Small intestine (tissue), 7 donors: ENCODE measurements around the gene EGFR. TPM values are rescaled to one million over a fixed set of nuclear protein-coding genes. Genes with fewer than 3 reads are reported as not detected.

Experiments used
- DNase-seq, 2 donors: peaks; one replicate each; pipeline versions ENCODE4 v3.0.0 to v3.0.0-alpha.2; 2013
- FAIRE-seq: peaks from 2 replicates; lab custom pipeline; 2012; peaks lifted over from hg19 to GRCh38; lab: Jason Lieb, UNC
- H3K27ac ChIP-seq, 3 donors: one replicate each; pipeline ENCODE4 v1.5.1; 2013; ENCODE audit warnings: low read length in 2 of 3, mild to moderate bottlenecking in 2 of 3, control low read depth in 1 of 3, inconsistent platforms in 1 of 3, low read depth in 1 of 3, moderate library complexity in 1 of 3
- H3K27me3 ChIP-seq, 3 donors: one replicate each; pipeline ENCODE4 v1.6.1; 2013; ENCODE audit warnings: low read length in 3 of 3, inconsistent platforms in 1 of 3; ENCODE audit not compliant: control insufficient read depth in 3 of 3, insufficient read depth in 3 of 3
- H3K36me3 ChIP-seq, 3 donors: one replicate each; pipeline ENCODE4 v1.6.1; 2013; ENCODE audit warnings: low read length in 3 of 3, inconsistent platforms in 1 of 3, low read depth in 1 of 3, mild to moderate bottlenecking in 1 of 3, moderate library complexity in 1 of 3; ENCODE audit not compliant: control insufficient read depth in 3 of 3, insufficient read depth in 2 of 3
- H3K4me1 ChIP-seq, 3 donors: one replicate each; pipeline ENCODE4 v1.6.1; 2013; ENCODE audit warnings: low read length in 2 of 3, inconsistent platforms in 1 of 3, low read depth in 1 of 3, mild to moderate bottlenecking in 1 of 3, moderate library complexity in 1 of 3; ENCODE audit not compliant: control insufficient read depth in 3 of 3, insufficient read depth in 2 of 3
- H3K4me3 ChIP-seq, 3 donors: one replicate each; pipeline ENCODE4 v1.5.1; 2013; ENCODE audit warnings: low read length in 3 of 3, control low read depth in 1 of 3, inconsistent platforms in 1 of 3, low read depth in 1 of 3, mild to moderate bottlenecking in 1 of 3, moderate library complexity in 1 of 3
- H3K9me3 ChIP-seq, 2 donors: one replicate each; pipeline ENCODE4 v1.6.1; 2013; ENCODE audit warnings: low read depth in 1 of 2, low read length in 1 of 2; ENCODE audit not compliant: control insufficient read depth in 2 of 2, insufficient read depth in 1 of 2
- WGBS, 3 donors: extraction: QIAGEN DNeasy Blood & Tissue Kit; methylation state at CpG; one replicate each; pipeline ENCODE4 v1.1.7; 2013; 5-methylcytosine and 5-hydroxymethylcytosine counted together
- polyA plus RNA-seq, 4 donors: library from polyadenylated mRNA; stranded (reverse) in 3 of 4; unstranded in 1 of 4; fragments of 200-250 nt in 3 of 4; fragments of 120-200 nt in 1 of 4; gene quantifications; one replicate each; pipeline versions ENCODE4 v1.2.1 to v1.2.3, GENCODE V29; 2013
- donor health status: healthy with polysubstance abuse.
- donor health status: control.
- donor health status: control.
- donor health status: Bipolar disorder and iron deficiency.
- donor health status: healthy.

The EGFR gene
- polyA plus RNA-seq, 4 donors = 2.2 to 30.5 (median 6.0) TPM

DNA sequence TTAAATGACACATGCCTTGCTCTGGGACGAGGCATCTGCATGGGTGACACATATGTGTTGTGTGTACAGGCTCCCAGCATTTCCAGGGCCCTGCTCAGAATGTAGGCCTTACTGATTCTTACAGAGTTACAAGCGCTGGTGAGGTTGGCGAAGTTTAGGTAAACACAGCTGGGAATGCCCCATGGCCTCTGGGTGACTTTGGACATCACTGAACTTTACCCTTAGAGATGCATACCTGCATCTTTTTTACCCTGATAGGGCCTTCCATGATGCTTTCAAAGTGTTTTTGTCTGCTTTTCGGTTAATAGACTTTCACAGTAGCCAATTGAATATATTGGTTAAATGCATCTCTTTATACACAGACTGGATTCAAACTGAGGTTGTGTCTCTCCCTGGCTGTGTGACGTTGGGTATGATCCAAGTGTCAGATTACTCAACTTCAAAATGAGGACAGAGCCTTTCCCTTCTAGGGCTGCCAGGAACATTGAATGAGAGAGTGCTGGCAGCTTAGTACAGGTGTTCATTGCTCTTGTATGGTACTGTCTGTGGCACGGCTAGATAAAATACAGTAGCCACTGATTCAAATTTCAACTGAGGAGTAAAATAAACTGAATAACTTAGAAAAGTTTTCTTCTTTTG, 29.5 kb downstream of the EGFR start:
- peaks cover 10 to 38% (median 12%) of the 10 kb centered on the region in 3 donors for H3K4me1 ChIP-seq

DNA sequence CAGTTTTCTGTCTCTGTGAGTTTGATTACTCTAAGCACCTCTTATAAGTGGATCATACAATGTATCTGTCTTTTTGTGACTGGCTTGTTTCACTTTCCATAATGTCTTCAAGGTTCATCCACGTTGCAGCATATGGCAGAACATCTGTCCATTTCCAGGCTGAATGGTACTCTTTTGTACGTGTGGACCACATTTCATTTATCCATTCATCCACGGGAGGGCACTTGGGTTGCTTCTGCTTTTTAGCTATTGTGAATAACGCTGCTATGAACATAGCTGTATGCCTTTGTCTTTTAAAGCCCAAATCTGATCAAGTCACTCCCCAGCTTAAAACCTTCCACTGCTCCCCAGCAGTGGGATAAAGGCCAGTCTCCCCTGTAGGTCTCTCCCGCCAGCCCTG, 31.5 kb downstream of the EGFR start:
- Histone ChIP-seq H3K9me3 (no peaks in the 10 kb centered on the region), H3K27me3 (no peaks in the 10 kb centered on the region), H3K27ac (no peak overlapping the region), H3K4me3 (no peak overlapping the region), H3K36me3 (peaks cover 0 to 19% (median 0%) of the 10 kb centered on the region in 3 donors), H3K4me1 (peaks cover 7 to 28% (median 9%) of the 10 kb centered on the region in 3 donors)
- no peak for FAIRE-seq
- 66 to 79% (median 78%) methylated on average over 5 of the region's 5 CpGs for WGBS, 3 donors
- DNase-seq = no peak

More for the DNA sequence above, 29.5 kb downstream of the EGFR start:
- Histone ChIP-seq H3K27ac (no peak overlapping the region), H3K27me3 (no peaks in the 10 kb centered on the region), H3K36me3 (peaks cover 0 to 8% (median 0%) of the 10 kb centered on the region in 3 donors), H3K4me3 (no peak overlapping the region), H3K9me3 (no peaks in the 10 kb centered on the region)
- 34 to 58% (median 42%) methylated on average over 6 of the region's 6 CpGs for WGBS, 3 donors
- DNase-seq = peak; percentile 46 to 49
- no peak for FAIRE-seq

DNA sequence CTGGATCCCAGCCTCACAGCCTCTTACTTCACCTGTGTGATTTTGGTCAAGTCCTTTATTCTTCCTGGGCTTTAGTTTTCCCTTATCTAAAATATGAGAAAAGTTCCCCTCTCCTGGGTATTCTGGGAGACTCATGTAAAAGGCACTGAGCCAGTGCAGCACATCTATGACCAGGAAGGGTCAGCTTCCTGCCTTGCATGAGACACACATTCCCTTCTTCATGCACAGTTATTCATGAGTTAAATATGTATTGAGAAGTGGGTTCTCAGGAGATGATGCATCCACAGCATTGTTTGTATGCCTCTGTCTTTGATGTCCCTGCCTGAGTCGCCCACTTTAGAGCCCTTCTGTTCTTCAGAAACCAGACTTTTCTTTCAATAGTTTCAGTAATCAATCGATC, 33.3 kb downstream of the EGFR start:
- DNase-seq (no peak), FAIRE-seq (no peak)
- Histone ChIP-seq H3K4me3 (no peak overlapping the region), H3K36me3 (peaks cover 0 to 22% (median 0%) of the 10 kb centered on the region in 3 donors), H3K27ac (no peak overlapping the region), H3K4me1 (peaks cover 4 to 13% (median 5%) of the 10 kb centered on the region in 3 donors), H3K9me3 (no peaks in the 10 kb centered on the region), H3K27me3 (no peaks in the 10 kb centered on the region)
- 87 to 90% (median 89%) methylated on average over 2 of the region's 2 CpGs for WGBS, 3 donors

DNA sequence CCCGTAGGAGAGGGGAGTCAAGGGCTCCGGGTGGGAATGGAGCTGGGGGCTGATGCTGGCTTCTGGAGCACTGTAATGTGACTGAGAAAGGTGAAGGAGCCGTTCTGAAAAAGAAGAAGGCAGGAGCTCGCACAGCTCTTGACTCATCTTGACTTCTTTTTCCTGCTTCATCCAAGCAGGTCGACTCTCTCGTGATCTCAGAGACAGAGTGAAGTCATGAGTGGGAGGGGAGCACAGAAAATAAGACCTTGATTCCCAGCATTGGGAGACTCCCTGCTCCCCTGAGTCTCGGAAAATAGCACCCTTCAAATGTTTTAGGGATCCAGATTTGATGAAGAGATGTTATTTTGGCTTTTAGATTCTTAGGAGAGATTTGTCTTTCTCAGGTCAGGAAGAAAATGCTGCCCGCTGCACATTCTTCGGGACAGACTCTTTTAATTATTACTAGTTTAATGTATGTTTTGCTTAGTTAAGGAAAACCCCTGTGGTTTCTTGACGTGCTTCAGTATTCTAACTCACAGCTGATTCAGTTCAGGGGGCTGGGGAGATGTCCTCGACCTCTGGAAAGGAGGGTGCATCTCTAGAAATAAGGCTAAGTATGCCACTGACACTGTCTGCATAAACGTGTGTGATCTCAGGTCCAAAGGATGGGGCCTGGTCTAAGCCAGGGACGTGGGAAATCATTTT, 34.1 kb downstream of the EGFR start:
- H3K9me3 ChIP-seq = no peaks in the 10 kb centered on the region
- H3K36me3 ChIP-seq = peaks cover 0 to 22% (median 0%) of the 10 kb centered on the region in 3 donors
- WGBS, 3 donors = 77 to 84% (median 81%) methylated on average over 13 of the region's 13 CpGs
- H3K4me3 ChIP-seq = no peak overlapping the region
- no peak for FAIRE-seq
- peaks cover 2 to 7% (median 5%) of the 10 kb centered on the region in 3 donors for H3K4me1 ChIP-seq
- H3K27me3 ChIP-seq = no peaks in the 10 kb centered on the region
- H3K27ac ChIP-seq = no peak overlapping the region
- DNase-seq = no peak

DNA sequence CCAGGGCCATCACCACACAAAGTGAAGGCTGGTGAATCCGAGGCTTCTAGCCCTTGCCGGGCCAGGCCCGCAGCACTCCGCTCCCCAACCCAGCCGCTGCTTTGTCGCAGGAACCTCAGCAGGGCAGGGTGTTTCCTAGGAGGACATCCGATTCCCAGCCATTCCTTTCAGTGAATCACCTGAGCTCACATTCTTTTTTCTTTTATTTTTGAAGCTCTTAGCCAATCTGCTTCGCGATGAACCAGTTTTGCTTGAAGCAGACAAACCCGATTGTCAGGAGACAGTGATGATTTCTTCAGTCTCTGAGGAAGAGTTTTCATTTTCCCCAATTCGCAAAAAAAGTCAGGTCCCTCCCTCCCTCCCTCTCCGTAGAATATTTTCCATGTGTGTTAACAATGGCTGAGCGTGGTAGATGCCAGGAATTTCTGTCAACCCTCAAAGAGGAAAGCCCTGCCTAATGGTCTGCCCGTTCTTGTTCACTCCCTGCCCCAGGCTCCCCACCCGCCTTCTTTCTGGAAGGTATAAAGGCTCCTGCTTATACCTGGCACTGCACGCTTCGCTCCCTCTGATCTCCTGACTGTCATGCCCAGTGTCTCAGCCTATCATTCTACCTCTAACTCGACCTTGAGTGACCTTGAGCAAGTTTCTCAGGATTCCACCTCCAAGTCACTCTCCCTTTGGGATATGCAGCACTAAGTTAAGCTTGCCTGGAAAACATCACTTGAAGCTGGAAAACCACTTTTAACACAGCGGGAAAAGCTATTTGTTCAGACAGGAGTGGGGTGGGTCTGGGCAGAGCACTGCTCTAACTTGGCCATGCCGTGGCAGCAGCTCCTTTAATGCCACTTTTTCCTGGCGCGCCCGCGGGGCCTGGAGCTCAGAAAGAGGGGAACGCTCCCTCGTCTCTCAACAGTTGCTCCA, 35.1 kb downstream of the EGFR start:
- FAIRE-seq (no peak), DNase-seq (no peak)
- H3K4me3 ChIP-seq = no peak overlapping the region
- H3K27ac ChIP-seq = no peak overlapping the region
- peaks cover 0 to 3% of the 10 kb centered on the region in 2 donors for H3K9me3 ChIP-seq
- H3K36me3 ChIP-seq = peaks cover 0 to 22% (median 0%) of the 10 kb centered on the region in 3 donors
- H3K4me1 ChIP-seq = no peaks in the 10 kb centered on the region
- H3K27me3 ChIP-seq = no peaks in the 10 kb centered on the region
- WGBS, 3 donors = 87 to 92% (median 90%) methylated on average over 26 of the region's 26 CpGs

DNA sequence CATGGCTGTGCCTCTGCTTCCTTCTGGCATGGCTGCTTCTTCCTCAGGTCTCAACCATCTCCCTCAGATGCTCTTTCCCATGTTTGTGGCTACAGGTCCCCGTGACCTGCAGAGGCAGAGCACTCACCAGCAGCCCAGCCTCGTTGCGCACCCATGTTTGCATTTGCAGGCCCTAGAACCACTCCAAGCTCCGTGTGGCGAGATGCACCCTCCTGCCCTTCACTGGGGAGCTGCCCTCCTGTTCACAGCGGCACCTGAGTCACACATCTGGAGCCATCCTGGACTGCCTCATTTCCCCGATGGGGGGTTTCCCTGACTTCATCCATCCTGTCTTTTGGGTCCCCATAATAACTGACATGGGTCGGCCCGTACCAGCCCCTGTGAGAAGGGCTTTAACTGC, 35.9 kb downstream of the EGFR start:
- Histone ChIP-seq H3K9me3 (peaks cover 0 to 3% of the 10 kb centered on the region in 2 donors), H3K36me3 (peaks cover 0 to 23% (median 0%) of the 10 kb centered on the region in 3 donors), H3K27me3 (no peaks in the 10 kb centered on the region), H3K4me1 (no peaks in the 10 kb centered on the region), H3K27ac (no peak overlapping the region), H3K4me3 (no peak overlapping the region)
- no peak for FAIRE-seq
- 88 to 94% (median 89%) methylated on average over 9 of the region's 9 CpGs for WGBS, 3 donors
- no peak for DNase-seq

DNA sequence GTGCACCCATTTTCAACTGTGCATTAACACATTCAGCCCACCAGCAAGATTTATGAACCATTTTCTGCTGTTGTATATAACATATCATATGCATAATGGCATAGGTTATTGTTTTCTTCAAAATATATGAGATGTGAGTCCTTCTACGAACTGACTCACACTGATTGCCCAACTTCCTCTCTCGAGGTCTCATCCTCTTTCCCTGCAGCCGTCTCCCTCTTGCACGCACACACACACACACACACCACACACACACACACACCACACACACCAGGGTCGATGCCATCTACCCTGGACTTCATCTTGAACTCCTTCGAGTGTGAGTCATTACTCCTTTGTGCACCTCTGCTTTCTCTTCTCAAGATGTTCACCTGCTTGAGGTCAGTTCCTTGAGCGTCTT, 36.7 kb downstream of the EGFR start:
- DNase-seq (no peak), FAIRE-seq (no peak)
- Histone ChIP-seq H3K27ac (no peak overlapping the region), H3K9me3 (peaks cover 0 to 3% of the 10 kb centered on the region in 2 donors), H3K4me3 (no peak overlapping the region), H3K4me1 (no peaks in the 10 kb centered on the region), H3K36me3 (peaks cover 0 to 24% (median 0%) of the 10 kb centered on the region in 3 donors), H3K27me3 (no peaks in the 10 kb centered on the region)
- WGBS, 3 donors = 74 to 85% (median 81%) methylated on average over 7 of the region's 7 CpGs

DNA sequence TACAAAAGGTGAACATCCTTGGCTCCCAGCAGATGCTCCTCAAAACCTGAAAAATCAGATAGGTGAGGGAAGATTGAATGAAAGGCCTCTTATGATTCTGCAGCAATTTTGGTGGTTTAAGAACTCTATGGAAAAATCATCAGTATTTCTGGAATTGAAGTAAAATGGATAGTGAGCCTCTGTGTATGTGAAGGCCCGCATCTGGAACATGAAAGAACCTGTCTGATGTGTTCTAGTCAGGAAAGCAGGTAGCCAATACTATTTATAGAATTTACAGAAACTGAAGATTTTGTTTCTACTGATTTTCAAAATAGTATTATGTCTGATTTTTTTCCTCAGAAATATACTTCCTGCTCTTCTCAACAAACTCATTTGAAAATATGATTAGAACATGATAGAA, 37.3 kb downstream of the EGFR start:
- WGBS, 3 donors = 84 to 92% (median 91%) methylated on average over 1 of the region's 1 CpG
- H3K27ac ChIP-seq = no peak overlapping the region
- no peak for FAIRE-seq

More for the DNA sequence above, 37.3 kb downstream of the EGFR start:
- no peaks in the 10 kb centered on the region for H3K27me3 ChIP-seq
- no peak overlapping the region for H3K4me3 ChIP-seq
- DNase-seq = no peak
- H3K36me3 ChIP-seq = peaks cover 0 to 19% (median 0%) of the 10 kb centered on the region in 3 donors
- no peaks in the 10 kb centered on the region for H3K4me1 ChIP-seq
- H3K9me3 ChIP-seq = peaks cover 0 to 3% of the 10 kb centered on the region in 2 donors
